B cell (primary cell): Measurements from ENCODE around the gene AUNIP. TPM values are rescaled to one million over a fixed set of nuclear protein-coding genes. Genes with fewer than 3 reads are reported as not detected.

Source experiments
- ATAC-seq: fragments of 200-7000 bp; cut with Tn5 transposase; one replicate; pipeline ENCODE4 v1.10.0; 2021; ENCODE audit warnings: low read depth, mild to moderate bottlenecking, moderate number of reproducible peaks, moderate library complexity
- CTCF ChIA-PET: fragments of 350-600 bp; sonication (Branson Sonifier 250); formaldehyde crosslinking; loops from one replicate; lab custom pipeline; 2021; ENCODE audit warnings: antibody characterized with exemption, inconsistent platforms; lab: Charles Lee
- POLR2A ChIA-PET: fragments of 350-600 bp; sonication (Branson Sonifier 250); formaldehyde crosslinking; loops from one replicate; lab custom pipeline; 2021; ENCODE audit warnings: antibody characterized with exemption; lab: Charles Lee
- DNase-seq: peaks from one replicate; pipeline ENCODE4 v3.0.0; 2013
- H2AFZ ChIP-seq: 2 replicates; pipeline ENCODE4 v1.6.1; 2012; ENCODE audit warnings: mild to moderate bottlenecking, low read depth, low read length; ENCODE audit not compliant: insufficient read depth, poor library complexity, severe bottlenecking
- H3K27ac ChIP-seq, 2 donors: 1 replicate in 1 of 2; 2 replicates in 1 of 2; pipeline ENCODE4 v1.5.1; 2012 to 2013; ENCODE audit warnings: low read length in 2 of 2, mild to moderate bottlenecking in 2 of 2, moderate library complexity in 1 of 2
- H3K27me3 ChIP-seq, 4 experiments: fragments of 200-600 bp in 1 of 4; sonication (generic) in 1 of 4; replicated peaks in 1 of 4; 1 replicate in 2 of 4; 2 replicates in 2 of 4; pipeline versions ENCODE4 v1.6.1 to v1.7.0; 2013 to 2016; ENCODE audit warnings: low read length in 3 of 4, mild to moderate bottlenecking in 2 of 4, mixed read lengths in 1 of 4, moderate library complexity in 1 of 4; ENCODE audit not compliant: insufficient read depth in 4 of 4, control insufficient read depth in 3 of 4; ENCODE audit errors: control extremely low read depth in 1 of 4
- H3K36me3 ChIP-seq, 2 experiments: replicated peaks in 1 of 2; 1 replicate in 1 of 2; 2 replicates in 1 of 2; pipeline versions ENCODE4 v1.6.1 to v1.7.1; 2013; ENCODE audit warnings: low read length in 1 of 2; ENCODE audit not compliant: insufficient read depth in 2 of 2, control insufficient read depth in 1 of 2; ENCODE audit errors: control extremely low read depth in 1 of 2, extremely low read depth in 1 of 2
- H3K4me1 ChIP-seq, 2 donors: fragments of 200-600 bp in 1 of 2; sonication (generic) in 1 of 2; 1 replicate in 1 of 2; 2 replicates in 1 of 2; pipeline versions ENCODE4 v1.5.1 to v1.6.1; 2013 to 2017; ENCODE audit warnings: low read length in 2 of 2; ENCODE audit not compliant: control insufficient read depth in 2 of 2, insufficient read depth in 2 of 2
- H3K4me2 ChIP-seq: replicated peaks from 2 replicates; pipeline ENCODE3; 2012; ENCODE audit warnings: mild to moderate bottlenecking, low read depth, low read length; ENCODE audit not compliant: poor library complexity, severe bottlenecking
- H3K4me3 ChIP-seq, 5 experiments: fragments of 200-600 bp in 1 of 5; sonication (generic) in 1 of 5; 1 replicate in 3 of 5; 2 replicates in 2 of 5; pipeline versions ENCODE4 v1.5.1 to v1.7.0; 2011 to 2016; ENCODE audit warnings: low read length in 4 of 5, mild to moderate bottlenecking in 4 of 5, low read depth in 2 of 5, control low read depth in 1 of 5, moderate library complexity in 1 of 5; ENCODE audit not compliant: insufficient read depth in 1 of 5; ENCODE audit errors: control extremely low read depth in 1 of 5, extremely low read depth in 1 of 5
- H3K79me2 ChIP-seq: fragments of 200-600 bp; sonication (generic); one replicate; pipeline ENCODE4 v1.6.0; 2016; ENCODE audit warnings: low read length; ENCODE audit not compliant: control insufficient read depth, insufficient read depth
- H3K9ac ChIP-seq: fragments of 200-600 bp; sonication (generic); 2 replicates; pipeline ENCODE4 v1.6.1; 2017; ENCODE audit warnings: mild to moderate bottlenecking, low read length, moderate library complexity
- H3K9me3 ChIP-seq, 3 donors: one replicate each; pipeline versions ENCODE4 v1.6.1 to v1.7.1; 2013; ENCODE audit warnings: low read length in 2 of 3; ENCODE audit not compliant: control insufficient read depth in 2 of 3, insufficient read depth in 1 of 3; ENCODE audit errors: control extremely low read depth in 1 of 3
- H4K20me1 ChIP-seq: 2 replicates; pipeline ENCODE4 v1.6.0; 2012; ENCODE audit warnings: mild to moderate bottlenecking, low read length; ENCODE audit not compliant: insufficient read depth, control insufficient read depth, poor library complexity, severe bottlenecking
- H3K27ac Mint-ChIP-seq: one replicate; pipeline ENCODE4 v1.8.0; 2021; ENCODE audit warnings: mixed read lengths
- H3K27me3 Mint-ChIP-seq: one replicate; pipeline ENCODE4 v1.8.0; 2021; ENCODE audit warnings: mixed read lengths
- H3K4me1 Mint-ChIP-seq: one replicate; pipeline ENCODE4 v1.8.0; 2021; ENCODE audit warnings: mixed read lengths
- H3K4me3 Mint-ChIP-seq: one replicate; pipeline ENCODE4 v1.8.0; 2021; ENCODE audit warnings: mixed read lengths
- H3K9me3 Mint-ChIP-seq: one replicate; pipeline ENCODE4 v1.8.0; 2022; ENCODE audit warnings: mixed read lengths; ENCODE audit not compliant: insufficient read depth
- EZH2 ChIP-seq: IDR thresholded peaks from 2 replicates; pipeline ENCODE4 v1.6.1; 2012; ENCODE audit warnings: borderline replicate concordance, low read depth, mild to moderate bottlenecking, moderate library complexity, low read length; ENCODE audit not compliant: insufficient read depth, poor library complexity, severe bottlenecking
- WGBS: methylation state at CpG from one replicate; pipeline ENCODE4 v1.1.5; 2013; ENCODE audit warnings: missing lambda C conversion rate; ENCODE audit not compliant: insufficient coverage; 5-methylcytosine and 5-hydroxymethylcytosine counted together
- intact Hi-C: fragments of 100-400 bp; cut with micrococcal nuclease; formaldehyde crosslinking; loops from one replicate; pipeline ENCODE4 v1.10.0; 2022
- polyA plus RNA-seq: library from polyadenylated mRNA; depleted of rRNA; stranded (reverse); fragments of >200 nt; gene quantifications from 2 replicates; pipeline ENCODE4 v1.2.3, GENCODE V29; 2012
- total RNA-seq, 2 donors: library from RNA; stranded (reverse); fragments of 120-200 nt in 1 of 2; gene quantifications; 1 replicate in 1 of 2; 2 replicates in 1 of 2; pipeline versions ENCODE4 v1.2.3 to v1.2.4, GENCODE V29; 2013 to 2022
- TF ChIP-seq, protein P1 (sequence below): fragments of 200-600 bp; IDR thresholded peaks from one replicate; pipeline ENCODE4 v1.8.0; 2022; ENCODE audit warnings: antibody characterized with exemption, mild to moderate bottlenecking

Gene AUNIP
- total and polyA plus RNA-seq, 2 donors (not counting 1 experiment from before 2014, with no cell fraction given), result 0.27 TPM; not detected in 1

DNA sequence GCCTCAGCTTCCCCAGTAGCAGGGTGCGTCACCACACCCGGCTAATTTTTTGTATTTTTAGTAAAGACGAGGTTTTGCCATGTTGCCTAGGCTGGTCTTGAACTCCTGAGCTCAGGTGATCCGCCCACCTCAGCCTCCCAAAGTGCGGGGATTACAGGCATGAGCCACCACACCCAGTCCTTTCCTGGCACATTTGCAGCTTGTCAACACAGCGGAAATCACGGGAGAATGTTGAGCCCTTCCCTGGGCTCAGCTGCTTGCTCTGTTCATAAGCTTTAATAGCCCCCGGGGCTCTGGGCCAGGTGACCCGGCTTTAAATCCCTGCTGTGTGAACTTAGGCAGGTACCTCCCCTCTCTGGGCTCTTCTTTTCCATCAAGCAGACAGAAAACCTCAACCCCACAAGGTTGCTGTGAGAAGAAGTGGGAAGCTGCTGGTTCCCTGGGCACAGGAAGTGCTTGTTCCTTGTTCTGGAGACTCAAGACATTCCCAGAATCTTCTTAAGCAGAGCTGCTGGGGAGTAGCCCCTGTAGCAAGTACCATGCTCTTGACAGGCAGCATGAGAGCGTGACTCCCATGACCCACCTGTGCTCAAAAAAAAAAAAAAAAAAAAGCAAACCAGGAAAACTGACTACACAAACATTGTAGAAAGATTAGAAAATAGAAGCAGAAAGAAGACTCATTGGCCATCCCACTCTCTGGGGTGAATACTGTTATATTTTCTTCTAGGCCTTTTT lies 73.8 kb downstream of the AUNIP start:
- POLR2A ChIA-PET, result no interaction called here
- H3K4me1 Mint-ChIP-seq, result no peaks in the 10 kb centered on the region
- Histone ChIP-seq H3K4me2 (no peak overlapping the region), H4K20me1 (no peaks in the 10 kb centered on the region), H3K4me3 (no peak overlapping the region), H3K36me3 (no peaks in the 10 kb centered on the region), H3K27me3 (peaks cover 0 to 4% (median 0%) of the 10 kb centered on the region in 4 experiments), H3K9me3 (no peaks in the 10 kb centered on the region), H3K79me2 (no peaks in the 10 kb centered on the region), H2AFZ (no peak overlapping the region), H3K27ac (no peak overlapping the region), H3K9ac (no peak overlapping the region), H3K4me1 (no peaks in the 10 kb centered on the region)
- TF ChIP-seq, protein P1, sequence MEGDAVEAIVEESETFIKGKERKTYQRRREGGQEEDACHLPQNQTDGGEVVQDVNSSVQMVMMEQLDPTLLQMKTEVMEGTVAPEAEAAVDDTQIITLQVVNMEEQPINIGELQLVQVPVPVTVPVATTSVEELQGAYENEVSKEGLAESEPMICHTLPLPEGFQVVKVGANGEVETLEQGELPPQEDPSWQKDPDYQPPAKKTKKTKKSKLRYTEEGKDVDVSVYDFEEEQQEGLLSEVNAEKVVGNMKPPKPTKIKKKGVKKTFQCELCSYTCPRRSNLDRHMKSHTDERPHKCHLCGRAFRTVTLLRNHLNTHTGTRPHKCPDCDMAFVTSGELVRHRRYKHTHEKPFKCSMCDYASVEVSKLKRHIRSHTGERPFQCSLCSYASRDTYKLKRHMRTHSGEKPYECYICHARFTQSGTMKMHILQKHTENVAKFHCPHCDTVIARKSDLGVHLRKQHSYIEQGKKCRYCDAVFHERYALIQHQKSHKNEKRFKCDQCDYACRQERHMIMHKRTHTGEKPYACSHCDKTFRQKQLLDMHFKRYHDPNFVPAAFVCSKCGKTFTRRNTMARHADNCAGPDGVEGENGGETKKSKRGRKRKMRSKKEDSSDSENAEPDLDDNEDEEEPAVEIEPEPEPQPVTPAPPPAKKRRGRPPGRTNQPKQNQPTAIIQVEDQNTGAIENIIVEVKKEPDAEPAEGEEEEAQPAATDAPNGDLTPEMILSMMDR, result no peak
- no peak for TF ChIP-seq EZH2
- no peak overlapping the region for H3K27ac Mint-ChIP-seq
- peaks cover 16% of the 10 kb centered on the region for H3K27me3 Mint-ChIP-seq
- intact Hi-C loops, result no loop called here
- H3K4me3 Mint-ChIP-seq, result no peak overlapping the region
- WGBS, result 92% methylated on average over 8 of the region's 10 CpGs
- ATAC-seq, result no peak
- H3K9me3 Mint-ChIP-seq, result no peaks in the 10 kb centered on the region
- CTCF ChIA-PET, result interaction anchor here (0.7 to 1.1 kb wide), 2 partner anchors 25 to 221 kb away, joined by 3 to 4 read pairs; no protein-coding TSS in a partner anchor
- DNase-seq, result no peak

DNA sequence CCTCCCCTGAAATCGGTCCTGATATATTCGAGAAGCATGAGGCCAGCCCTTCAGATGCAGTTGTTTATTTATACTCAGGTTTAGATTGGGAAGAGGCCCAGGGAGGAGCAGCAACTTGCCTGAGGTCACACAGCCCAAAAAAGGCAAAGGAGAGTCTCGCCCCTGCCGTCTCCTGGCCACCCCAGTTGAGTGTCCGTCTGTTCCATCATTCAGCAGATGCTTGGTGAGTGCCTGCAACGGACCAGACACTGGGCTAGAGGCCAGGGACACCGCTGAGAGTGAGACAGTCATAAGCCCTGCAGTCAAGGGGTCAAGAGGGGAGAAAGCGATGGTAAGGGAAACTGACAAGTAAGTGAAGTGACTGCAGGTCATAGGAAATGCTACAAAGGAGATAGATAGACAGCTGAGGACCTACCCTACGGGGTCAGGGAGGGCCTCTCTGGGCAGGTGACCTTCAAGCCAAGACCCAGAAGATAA lies 74.6 kb downstream of the AUNIP start:
- CTCF ChIA-PET, result interaction anchor here (1.1 kb wide), 1 partner anchor 26 kb away, joined by 3 read pairs; no protein-coding TSS in a partner anchor
- Histone ChIP-seq H3K4me2 (no peak overlapping the region), H3K27me3 (peaks cover 0 to 4% (median 0%) of the 10 kb centered on the region in 4 experiments), H3K4me1 (no peaks in the 10 kb centered on the region), H3K4me3 (no peak overlapping the region), H4K20me1 (no peaks in the 10 kb centered on the region), H3K36me3 (no peaks in the 10 kb centered on the region), H2AFZ (no peak overlapping the region), H3K79me2 (no peaks in the 10 kb centered on the region), H3K9ac (no peak overlapping the region), H3K27ac (no peak overlapping the region), H3K9me3 (no peaks in the 10 kb centered on the region)
- Mint-ChIP-seq H3K27ac (no peak overlapping the region), H3K4me3 (no peak overlapping the region), H3K27me3 (peaks cover 11% of the 10 kb centered on the region), H3K9me3 (no peaks in the 10 kb centered on the region), H3K4me1 (no peaks in the 10 kb centered on the region)
- 82% methylated on average over 7 of the region's 9 CpGs for WGBS
- no peak for DNase-seq
- TF ChIP-seq, protein P1, result no peak
- TF ChIP-seq EZH2, result no peak
- POLR2A ChIA-PET, result no interaction called here
- intact Hi-C loops, result no loop called here
- ATAC-seq, result no peak
